H9 (cell line): ENCODE measurements around the gene GSN. TPM values are rescaled to one million over a fixed set of nuclear protein-coding genes. Genes with fewer than 3 reads are reported as not detected.

Source experiments
- DNase-seq: peaks from one replicate; pipeline ENCODE4 v3.0.0-alpha.2; 2017
- H2AFZ ChIP-seq: one replicate; pipeline ENCODE4 v1.6.1; 2013; ENCODE audit warnings: mild to moderate bottlenecking, low read length, control low read depth, moderate library complexity
- H2AK5ac ChIP-seq: 2 replicates; pipeline ENCODE4 v1.6.1; 2013; ENCODE audit warnings: low read length, control low read depth, mixed read lengths; ENCODE audit not compliant: insufficient read length
- H2BK120ac ChIP-seq: one replicate; pipeline ENCODE4 v1.6.1; 2013; ENCODE audit warnings: low read depth, mild to moderate bottlenecking, low read length, control low read depth, inconsistent platforms; ENCODE audit not compliant: poor library complexity, severe bottlenecking
- H2BK12ac ChIP-seq: 2 replicates; pipeline ENCODE4 v1.6.1; 2013; ENCODE audit warnings: low read length, control low read depth, mixed read lengths, low read depth; ENCODE audit not compliant: insufficient read length
- H2BK15ac ChIP-seq: 2 replicates; pipeline ENCODE4 v1.6.1; 2013; ENCODE audit warnings: low read depth, low read length, control low read depth
- H2BK20ac ChIP-seq: one replicate; pipeline ENCODE4 v1.6.1; 2013; ENCODE audit warnings: low read depth, mild to moderate bottlenecking, low read length, control low read depth, inconsistent platforms; ENCODE audit not compliant: poor library complexity, severe bottlenecking
- H2BK5ac ChIP-seq: 2 replicates; pipeline ENCODE4 v1.6.1; 2013; ENCODE audit warnings: low read length, control low read depth, mixed read lengths; ENCODE audit not compliant: insufficient read length
- H3K14ac ChIP-seq: 2 replicates; pipeline ENCODE4 v1.6.1; 2013; ENCODE audit warnings: low read length, control low read depth; ENCODE audit not compliant: insufficient read depth
- H3K18ac ChIP-seq: 2 replicates; pipeline ENCODE4 v1.6.1; 2013; ENCODE audit warnings: low read depth, mild to moderate bottlenecking, mixed read lengths, low read length, control low read depth; ENCODE audit not compliant: insufficient read length
- H3K23ac ChIP-seq: 2 replicates; pipeline ENCODE4 v1.6.1; 2013; ENCODE audit warnings: low read length, control low read depth, mixed read lengths, low read depth; ENCODE audit not compliant: insufficient read length
- H3K23me2 ChIP-seq: 2 replicates; pipeline ENCODE4 v1.6.1; 2013; ENCODE audit warnings: low read depth, mild to moderate bottlenecking, mixed read lengths, low read length, control low read depth; ENCODE audit not compliant: insufficient read length, poor library complexity, severe bottlenecking
- H3K27ac ChIP-seq: 2 replicates; pipeline ENCODE4 v1.5.1; 2013; ENCODE audit warnings: low read length, control low read depth, mixed read lengths, low read depth; ENCODE audit not compliant: insufficient read length
- H3K27me3 ChIP-seq: 2 replicates; pipeline ENCODE4 v1.6.1; 2013; ENCODE audit warnings: low read length, control low read depth, inconsistent platforms; ENCODE audit not compliant: insufficient read depth
- H3K4ac ChIP-seq: 2 replicates; pipeline ENCODE4 v1.6.1; 2013; ENCODE audit warnings: low read depth, mild to moderate bottlenecking, control low read depth, inconsistent platforms, low read length, moderate library complexity
- H3K4me1 ChIP-seq: 2 replicates; pipeline ENCODE4 v1.6.1; 2013; ENCODE audit warnings: low read length, control low read depth, inconsistent platforms; ENCODE audit not compliant: insufficient read depth
- H3K4me2 ChIP-seq: 2 replicates; pipeline ENCODE4 v1.6.1; 2013; ENCODE audit warnings: low read length, control low read depth, mixed read lengths; ENCODE audit not compliant: insufficient read length, insufficient read depth
- H3K56ac ChIP-seq: 2 replicates; pipeline ENCODE4 v1.6.1; 2013; ENCODE audit warnings: low read depth, mild to moderate bottlenecking, mixed read lengths, low read length, control low read depth; ENCODE audit not compliant: insufficient read length
- H3K79me1 ChIP-seq: 2 replicates; pipeline ENCODE4 v1.6.1; 2013; ENCODE audit warnings: low read depth, mild to moderate bottlenecking, moderate library complexity, low read length, control low read depth, inconsistent platforms; ENCODE audit not compliant: insufficient read depth, poor library complexity, severe bottlenecking
- H3K79me2 ChIP-seq: 2 replicates; pipeline ENCODE4 v1.6.1; 2013; ENCODE audit warnings: low read length, control low read depth, inconsistent platforms; ENCODE audit not compliant: insufficient read depth
- H3K9ac ChIP-seq: 2 replicates; pipeline ENCODE4 v1.6.1; 2013; ENCODE audit warnings: low read length, control low read depth, mixed read lengths; ENCODE audit not compliant: insufficient read length; ENCODE audit errors: extremely low read depth
- H3K9me3 ChIP-seq: one replicate; pipeline ENCODE4 v1.6.1; 2013; ENCODE audit warnings: low read depth, low read length, inconsistent platforms; ENCODE audit not compliant: control insufficient read depth
- H3T11ph ChIP-seq: one replicate; pipeline ENCODE4 v1.6.1; 2013; ENCODE audit warnings: mild to moderate bottlenecking, low read length, control low read depth, inconsistent platforms
- H4K20me1 ChIP-seq: one replicate; pipeline ENCODE4 v1.6.1; 2013; ENCODE audit not compliant: control insufficient read depth, insufficient read length, insufficient read depth
- H4K5ac ChIP-seq: 2 replicates; pipeline ENCODE4 v1.6.1; 2013; ENCODE audit warnings: low read depth, mild to moderate bottlenecking, mixed read lengths, low read length, control low read depth; ENCODE audit not compliant: insufficient read length
- H4K8ac ChIP-seq: replicated peaks from 2 replicates; pipeline ENCODE4 v1.6.1; 2013; ENCODE audit warnings: low read length, control low read depth, mixed read lengths, low read depth; ENCODE audit not compliant: insufficient read length
- H4K91ac ChIP-seq: 2 replicates; pipeline ENCODE4 v1.6.1; 2013; ENCODE audit warnings: low read depth, mild to moderate bottlenecking, moderate library complexity, mixed read lengths, low read length, control low read depth; ENCODE audit not compliant: insufficient read length
- H3K27ac Mint-ChIP-seq, 3 experiments: 2 replicates in 2 of 3; 3 replicates in 1 of 3; pipeline ENCODE4 v1.8.0; 2020 to 2021; ENCODE audit warnings: mixed read lengths in 3 of 3, mild to moderate bottlenecking in 1 of 3, moderate library complexity in 1 of 3
- H3K27me3 Mint-ChIP-seq: 2 replicates; pipeline ENCODE4 v1.8.0; 2021; ENCODE audit warnings: low read depth, mild to moderate bottlenecking, moderate library complexity, mixed read lengths
- H3K36me3 Mint-ChIP-seq, 3 experiments: 2 replicates in 2 of 3; 3 replicates in 1 of 3; pipeline ENCODE4 v1.8.0; 2020 to 2021; ENCODE audit warnings: low read depth in 3 of 3, mixed read lengths in 3 of 3; ENCODE audit not compliant: insufficient read depth in 1 of 3
- H3K4me1 Mint-ChIP-seq, 2 experiments: 2 replicates each; pipeline ENCODE4 v1.8.0; 2020; ENCODE audit warnings: mixed read lengths in 2 of 2
- H3K4me3 Mint-ChIP-seq, 2 experiments: 2 replicates in 1 of 2; 3 replicates in 1 of 2; pipeline ENCODE4 v1.8.0; 2020 to 2021; ENCODE audit warnings: mild to moderate bottlenecking in 2 of 2, mixed read lengths in 2 of 2, moderate library complexity in 1 of 2
- H3K9me3 Mint-ChIP-seq, 2 experiments: 2 replicates in 1 of 2; 3 replicates in 1 of 2; pipeline ENCODE4 v1.8.0; 2020; ENCODE audit warnings: mild to moderate bottlenecking in 2 of 2, mixed read lengths in 2 of 2, moderate library complexity in 1 of 2
- CTCF ChIP-seq: fragments of 200-600 bp; sonication (generic); conservative IDR thresholded peaks from 3 replicates; pipeline ENCODE4 v1.8.0; 2021; ENCODE audit warnings: antibody characterized with exemption, mild to moderate bottlenecking
- WGBS: extraction: QIAGEN DNeasy Blood & Tissue Kit; methylation state at CpG from one replicate; pipeline ENCODE4 v1.1.7; 2013; ENCODE audit warnings: missing lambda C conversion rate, low lambda C conversion rate, mixed read lengths; ENCODE audit not compliant: insufficient read length; ENCODE audit errors: extremely low coverage; 5-methylcytosine and 5-hydroxymethylcytosine counted together
- total RNA-seq: library from RNA; stranded (reverse); gene quantifications from 2 replicates; pipeline ENCODE4 v1.2.1, GENCODE V29; 2021

GSN gene
- total RNA-seq, 1 experiment from 2014 or later = 14.9 TPM

GRCh38 chr9:121336665-121337064 is 68.7 kb downstream of the GSN start:
- H3K4me3 Mint-ChIP-seq = no peak overlapping the region
- peaks cover 5% of the 10 kb centered on the region for H3K27me3 Mint-ChIP-seq
- H3K36me3 Mint-ChIP-seq = no peaks in the 10 kb centered on the region
- H4K20me1 ChIP-seq = no peaks in the 10 kb centered on the region
- no peak overlapping the region for H2BK12ac ChIP-seq
- no peak overlapping the region for H3K23ac ChIP-seq
- H3K4me1 ChIP-seq = no peaks in the 10 kb centered on the region
- H3T11ph ChIP-seq = no peak overlapping the region
- H2BK15ac ChIP-seq = no peak overlapping the region
- no peak for DNase-seq
- no peaks in the 10 kb centered on the region for H3K23me2 ChIP-seq
- no peak overlapping the region for H2AFZ ChIP-seq
- H4K8ac ChIP-seq = no peak overlapping the region
- no peak overlapping the region for H2BK120ac ChIP-seq
- H3K27ac ChIP-seq = no peak overlapping the region
- no peak overlapping the region for H3K56ac ChIP-seq
- no peak overlapping the region for H4K91ac ChIP-seq
- H2BK20ac ChIP-seq = no peak overlapping the region
- H3K9me3 ChIP-seq = no peaks in the 10 kb centered on the region
- no peaks in the 10 kb centered on the region for H3K79me1 ChIP-seq
- H4K5ac ChIP-seq = no peak overlapping the region
- no peaks in the 10 kb centered on the region for H3K9me3 Mint-ChIP-seq
- no peak overlapping the region for H3K18ac ChIP-seq
- no peak overlapping the region for H3K27ac Mint-ChIP-seq
- H3K14ac ChIP-seq = no peak overlapping the region
- H3K79me2 ChIP-seq = no peaks in the 10 kb centered on the region
- no peak overlapping the region for H3K4ac ChIP-seq
- no peak overlapping the region for H3K4me2 ChIP-seq
- H2BK5ac ChIP-seq = no peak overlapping the region
- no peaks in the 10 kb centered on the region for H3K4me1 Mint-ChIP-seq
- no peak overlapping the region for H2AK5ac ChIP-seq
- no peaks in the 10 kb centered on the region for H3K27me3 ChIP-seq
- H3K9ac ChIP-seq = no peak overlapping the region
- no CpG with 5 or more reads among the region's 4 CpGs for WGBS
- no peak for TF ChIP-seq CTCF
